ENCODE data around the gene TASP1. TPM values are rescaled to one million over a fixed set of nuclear protein-coding genes. Genes with fewer than 3 reads are reported as not detected.

Gene TASP1
- total and polyA plus RNA-seq, 7 donors, result 4.8 to 13.0 (median 8.3) TPM

DNA sequence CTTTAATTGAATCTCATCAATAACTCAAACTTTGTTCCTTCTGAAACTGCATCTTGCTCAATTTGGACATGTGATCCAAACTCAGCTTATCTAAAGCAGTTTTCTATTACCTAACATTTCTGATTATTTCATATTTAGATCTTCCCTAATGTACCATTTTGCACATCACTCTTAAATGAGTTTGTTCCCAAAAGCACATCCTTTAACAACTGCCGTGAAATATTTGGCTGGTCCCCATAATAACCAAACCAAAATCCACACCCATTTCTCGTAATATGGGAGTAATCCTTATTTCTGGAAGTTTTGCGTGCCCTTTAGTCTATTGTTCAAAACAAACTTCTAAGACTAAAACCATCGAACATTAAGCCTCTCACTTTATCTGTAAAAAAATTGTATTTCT is 94.9 kb downstream of the TASP1 start:
- WGBS, 2 donors, result 96 to 98% methylated on average over 4 of the region's 4 CpGs

DNA sequence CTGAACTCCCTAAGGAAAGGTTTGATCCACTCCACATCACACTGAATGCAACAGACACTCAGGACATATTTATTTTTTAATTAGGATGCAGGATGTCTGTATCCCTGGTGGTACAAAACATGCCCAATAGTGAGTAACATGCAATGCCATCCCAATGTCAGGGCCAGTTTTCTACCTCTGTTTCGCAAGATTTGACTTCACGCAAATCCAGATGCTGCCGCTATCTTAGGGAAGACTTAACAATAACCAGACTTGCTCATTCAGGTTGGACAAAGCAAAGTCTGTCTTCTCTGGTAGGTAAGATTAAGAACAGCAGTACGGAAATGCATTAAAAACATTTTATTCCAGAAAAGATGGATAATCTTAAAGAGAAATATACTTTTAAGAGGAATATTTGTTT is 103.1 kb downstream of the TASP1 start:
- DNase-seq, result no peak
- Histone ChIP-seq H3K36me3 (no peaks in the 10 kb centered on the region), H3K27ac (no peak overlapping the region), H3K4me1 (peaks cover 0 to 16% (median 5%) of the 10 kb centered on the region in 4 donors), H3K27me3 (no peaks in the 10 kb centered on the region), H3K9me3 (no peaks in the 10 kb centered on the region), H3K4me3 (no peak overlapping the region)
- TF ChIP-seq POLR2AphosphoS5 (IDR thresholded peaks at IDR 0.05) (no peak), POLR2A (IDR thresholded peaks at IDR 0.05) (no peak), EP300 (IDR thresholded peaks at IDR 0.05) (no peak)
- TF ChIP-seq, protein P1, sequence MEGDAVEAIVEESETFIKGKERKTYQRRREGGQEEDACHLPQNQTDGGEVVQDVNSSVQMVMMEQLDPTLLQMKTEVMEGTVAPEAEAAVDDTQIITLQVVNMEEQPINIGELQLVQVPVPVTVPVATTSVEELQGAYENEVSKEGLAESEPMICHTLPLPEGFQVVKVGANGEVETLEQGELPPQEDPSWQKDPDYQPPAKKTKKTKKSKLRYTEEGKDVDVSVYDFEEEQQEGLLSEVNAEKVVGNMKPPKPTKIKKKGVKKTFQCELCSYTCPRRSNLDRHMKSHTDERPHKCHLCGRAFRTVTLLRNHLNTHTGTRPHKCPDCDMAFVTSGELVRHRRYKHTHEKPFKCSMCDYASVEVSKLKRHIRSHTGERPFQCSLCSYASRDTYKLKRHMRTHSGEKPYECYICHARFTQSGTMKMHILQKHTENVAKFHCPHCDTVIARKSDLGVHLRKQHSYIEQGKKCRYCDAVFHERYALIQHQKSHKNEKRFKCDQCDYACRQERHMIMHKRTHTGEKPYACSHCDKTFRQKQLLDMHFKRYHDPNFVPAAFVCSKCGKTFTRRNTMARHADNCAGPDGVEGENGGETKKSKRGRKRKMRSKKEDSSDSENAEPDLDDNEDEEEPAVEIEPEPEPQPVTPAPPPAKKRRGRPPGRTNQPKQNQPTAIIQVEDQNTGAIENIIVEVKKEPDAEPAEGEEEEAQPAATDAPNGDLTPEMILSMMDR (IDR thresholded peaks at IDR 0.05), result no peak
- intact Hi-C loops (cut with DNase I), result no loop called here
- 97% methylated on average over 4 of the region's 4 CpGs for WGBS, 2 donors

More for the DNA sequence above, 94.9 kb downstream of the TASP1 start:
- Histone ChIP-seq H3K4me1 (peaks cover 0 to 16% (median 12%) of the 10 kb centered on the region in 4 donors), H3K4me3 (no peak overlapping the region), H3K27ac (no peak overlapping the region), H3K9me3 (no peaks in the 10 kb centered on the region), H3K27me3 (no peaks in the 10 kb centered on the region), H3K36me3 (no peaks in the 10 kb centered on the region)
- no peak for TF ChIP-seq EP300 (IDR thresholded peaks at IDR 0.05)
- TF ChIP-seq, protein P1 (IDR thresholded peaks at IDR 0.05), result no peak
- no peak for TF ChIP-seq POLR2AphosphoS5 (IDR thresholded peaks at IDR 0.05)
- TF ChIP-seq POLR2A (IDR thresholded peaks at IDR 0.05), result no peak
- intact Hi-C loops (cut with DNase I), result loop anchor here (10.0 kb wide), 2 partner anchors 149 to 231 kb away; no protein-coding TSS in a partner anchor
- DNase-seq, result no peak

DNA sequence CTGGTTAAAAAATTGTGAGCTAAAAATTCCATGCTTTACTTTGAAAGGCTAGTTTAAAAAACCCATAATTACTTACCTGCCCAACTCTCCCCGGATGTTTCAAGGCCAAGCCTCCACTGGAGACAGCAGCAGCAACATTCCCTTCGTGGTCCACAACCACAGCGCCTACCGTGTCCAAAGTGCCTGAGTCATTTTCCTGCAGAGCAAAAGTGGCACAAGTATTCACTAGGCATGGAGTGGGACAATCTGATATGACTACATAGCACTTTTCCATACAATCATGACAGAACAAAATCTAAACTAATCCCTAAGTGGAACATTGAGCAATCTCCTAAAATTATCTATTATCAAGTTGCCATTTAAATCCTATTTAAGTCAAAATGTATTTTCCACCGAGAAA is 104.8 kb downstream of the TASP1 start:
- Histone ChIP-seq H3K27ac (no peak overlapping the region), H3K4me1 (peaks cover 0 to 16% (median 5%) of the 10 kb centered on the region in 4 donors), H3K9me3 (no peaks in the 10 kb centered on the region), H3K27me3 (no peaks in the 10 kb centered on the region), H3K4me3 (no peak overlapping the region), H3K36me3 (no peaks in the 10 kb centered on the region)
- DNase-seq, result no peak
- WGBS, 2 donors, result 93 to 94% methylated on average over 5 of the region's 5 CpGs
- TF ChIP-seq POLR2AphosphoS5 (IDR thresholded peaks at IDR 0.05) (no peak), EP300 (IDR thresholded peaks at IDR 0.05) (no peak), POLR2A (IDR thresholded peaks at IDR 0.05) (no peak)
- intact Hi-C loops (cut with DNase I), result no loop called here

DNA sequence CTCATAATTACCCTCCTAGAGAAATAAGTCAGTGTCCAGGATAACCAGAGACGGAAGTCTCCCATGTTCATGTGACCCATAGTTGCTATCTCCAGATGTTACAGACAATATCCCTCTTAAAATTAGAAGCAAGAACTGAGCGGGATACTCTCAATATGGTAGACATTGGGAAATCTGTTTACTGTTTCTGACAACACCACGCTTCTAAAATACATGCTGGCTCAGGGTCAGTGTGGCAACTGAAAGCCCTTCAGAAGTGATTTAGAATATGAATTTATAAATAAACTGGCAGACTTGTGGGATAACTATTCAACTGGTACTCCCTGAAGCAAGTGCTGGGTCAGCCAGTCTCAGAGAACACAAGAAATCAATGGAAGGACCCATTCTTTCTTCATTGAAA is 108.6 kb downstream of the TASP1 start:
- no peak overlapping the region for H3K27ac ChIP-seq
- H3K27me3 ChIP-seq, result no peaks in the 10 kb centered on the region
- no peaks in the 10 kb centered on the region for H3K9me3 ChIP-seq
- DNase-seq, result no peak
- no peak overlapping the region for H3K4me3 ChIP-seq
- intact Hi-C loops (cut with DNase I), result no loop called here
- H3K36me3 ChIP-seq, result peaks cover 0 to 8% (median 0%) of the 10 kb centered on the region in 4 donors
- TF ChIP-seq POLR2A (IDR thresholded peaks at IDR 0.05), result no peak
- TF ChIP-seq POLR2AphosphoS5 (IDR thresholded peaks at IDR 0.05), result no peak
- TF ChIP-seq, protein P1 (IDR thresholded peaks at IDR 0.05), result no peak
- no peak for TF ChIP-seq EP300 (IDR thresholded peaks at IDR 0.05)
- 95 to 97% methylated on average over 3 of the region's 3 CpGs for WGBS, 2 donors
- H3K4me1 ChIP-seq, result peaks cover 0 to 19% (median 8%) of the 10 kb centered on the region in 4 donors

GRCh38 chr20:13526551-13526950 is 112.2 kb downstream of the TASP1 start:
- Histone ChIP-seq H3K4me3 (no peak overlapping the region), H3K27ac (no peak overlapping the region), H3K36me3 (peaks cover 0 to 8% (median 0%) of the 10 kb centered on the region in 4 donors), H3K9me3 (no peaks in the 10 kb centered on the region), H3K4me1 (peaks cover 0 to 5% (median 3%) of the 10 kb centered on the region in 4 donors), H3K27me3 (no peaks in the 10 kb centered on the region)
- no peak for DNase-seq
- 94 to 95% methylated on average over 1 of the region's 1 CpG for WGBS, 2 donors
- no peak for TF ChIP-seq EP300 (IDR thresholded peaks at IDR 0.05)
- no peak for TF ChIP-seq POLR2A (IDR thresholded peaks at IDR 0.05)
- no peak for TF ChIP-seq POLR2AphosphoS5 (IDR thresholded peaks at IDR 0.05)
- TF ChIP-seq, protein P1 (IDR thresholded peaks at IDR 0.05), result no peak
- intact Hi-C loops (cut with DNase I), result no loop called here
